SIG-M5 treated with dmso at 0.1 percent for 504 hours (cell line): ENCODE data around the gene C20orf202.
A peak's percentile ranks its signal among the peaks of the same experiment; 100 is the strongest.

Experiments used
- DNase-seq: peaks from one replicate; lab custom pipeline; 2025; ENCODE audit not compliant: unreplicated experiment; lab: John Stamatoyannopoulos, UW

C20orf202 gene

GRCh38 chr20:1202762-1203504, at the start of gene C20orf202:
C20orf202 (plus strand) TSS chr20:1203454; CDS start chr20:1203586, 132 bp downstream.
- no peak for DNase-seq

- no peak for DNase-seq
Observed at GRCh38 chr20:1154226-1154625, 49.0 kb upstream of the C20orf202 start.

- DNase-seq, result no peak
Observed at GRCh38 chr20:1154691-1155090, 48.6 kb upstream of the C20orf202 start.

DNA sequence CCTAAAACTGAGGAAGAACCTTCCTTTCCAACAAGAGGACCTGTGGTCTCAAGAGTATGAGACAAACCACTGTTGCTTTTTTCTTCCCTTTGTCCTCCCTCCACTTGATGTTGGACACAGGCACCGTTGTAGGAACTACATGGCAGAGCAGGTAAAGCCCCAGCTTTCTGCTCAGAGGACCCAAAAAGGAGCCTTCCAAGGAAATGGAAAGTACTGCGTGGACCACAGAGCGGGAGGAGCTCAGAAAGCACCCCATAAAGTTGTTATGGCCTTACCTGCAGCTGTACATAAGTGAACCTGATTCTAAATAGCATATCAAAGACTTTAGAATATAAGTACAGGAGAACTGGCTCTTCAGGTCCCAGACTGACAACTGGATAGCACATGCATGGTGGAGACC, 47.9 kb upstream of the C20orf202 start:
- no peak for DNase-seq

DNA sequence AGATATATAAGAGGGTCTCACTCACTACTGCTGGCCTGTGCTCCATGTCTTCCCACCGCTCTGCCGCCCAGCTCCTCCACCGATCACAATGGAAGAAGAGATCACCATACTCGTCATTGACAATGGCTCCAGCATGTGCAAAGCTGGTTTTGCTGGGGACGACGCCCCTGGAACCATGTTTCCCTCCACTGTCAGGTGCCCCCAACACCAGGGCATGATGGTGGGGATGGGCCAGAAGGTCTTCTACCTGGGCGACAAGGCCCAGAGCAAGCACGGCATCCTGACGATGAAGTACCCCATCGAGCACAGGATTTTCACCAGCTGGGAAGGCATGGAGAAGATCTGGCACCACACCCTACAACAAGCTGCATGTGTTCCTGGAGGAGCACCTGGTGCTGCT, 42.8 kb upstream of the C20orf202 start:
- no peak for DNase-seq

- no peak for DNase-seq
Observed at GRCh38 chr20:1160991-1161390, 42.3 kb upstream of the C20orf202 start.

GRCh38 chr20:1163105-1163504, 40.1 kb upstream of the C20orf202 start:
- no peak for DNase-seq

GRCh38 chr20:1163653-1164052, 39.6 kb upstream of the C20orf202 start:
- no peak for DNase-seq

DNA sequence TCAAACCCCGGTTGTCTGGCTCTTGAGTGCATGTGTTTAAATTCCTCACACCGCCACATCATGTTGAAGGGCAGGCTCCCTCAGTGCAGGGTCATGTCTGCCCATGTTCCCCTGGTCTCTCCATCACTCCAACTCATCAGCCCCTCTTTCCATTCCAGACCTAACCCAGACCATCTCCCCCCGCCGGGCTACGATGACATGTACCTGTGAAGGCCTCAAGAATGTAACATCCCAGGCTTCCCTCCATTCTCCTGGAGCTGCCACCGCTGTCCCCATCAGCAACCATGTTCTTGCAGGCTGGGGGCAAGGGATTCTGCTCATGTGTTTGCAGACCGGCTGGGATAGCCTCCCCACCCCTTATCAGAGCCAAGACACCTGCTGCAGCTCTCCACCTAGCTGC, 38.4 kb upstream of the C20orf202 start:
- no peak for DNase-seq

DNA sequence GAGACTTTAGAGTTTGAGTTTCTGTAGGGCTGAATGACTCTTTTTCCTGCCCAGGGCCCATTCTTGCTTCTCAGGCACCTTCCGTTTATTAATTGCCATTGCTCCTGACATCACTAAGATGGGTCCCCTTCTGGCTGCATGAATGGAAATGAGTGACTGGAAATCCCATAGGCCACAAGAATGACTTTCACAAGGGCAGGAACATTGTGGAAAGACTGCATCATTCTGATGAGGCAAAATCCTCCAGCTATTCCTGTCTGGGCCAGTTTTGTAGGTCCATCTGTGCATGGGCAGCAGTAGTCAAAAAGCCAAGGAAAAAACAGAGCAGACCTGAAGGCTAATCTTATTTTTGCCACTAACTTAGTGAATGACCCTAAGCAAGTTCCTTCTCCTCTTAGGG, 37.7 kb upstream of the C20orf202 start:
- DNase-seq, result no peak

- DNase-seq, result peak; percentile 62
Observed at GRCh38 chr20:1165941-1166340, 37.3 kb upstream of the C20orf202 start.

- DNase-seq, result no peak
Observed at GRCh38 chr20:1166948-1167720, 36.1 kb upstream of the C20orf202 start.

DNA sequence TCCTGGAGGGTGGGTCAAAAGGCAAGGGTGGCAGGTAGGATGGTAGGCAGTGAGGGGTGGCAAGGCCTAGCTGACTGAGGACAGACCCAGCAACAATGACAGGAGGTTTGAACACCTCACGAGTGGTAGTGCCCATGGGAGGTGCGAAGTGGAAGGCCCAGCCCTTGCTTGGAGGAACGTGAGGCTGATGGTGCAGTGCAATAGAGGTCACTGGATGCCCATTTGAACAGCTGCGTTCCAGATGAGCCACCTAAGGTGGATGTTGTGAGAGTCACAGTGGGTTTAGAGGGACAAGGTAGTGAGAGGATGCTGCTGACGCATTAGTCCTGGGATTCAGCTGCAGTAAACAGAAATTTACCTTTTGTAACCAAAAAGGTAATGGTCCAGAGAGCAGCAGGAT, 34.0 kb upstream of the C20orf202 start:
- no peak for DNase-seq

- DNase-seq, result no peak
Observed at GRCh38 chr20:1171461-1172093, 31.7 kb upstream of the C20orf202 start.

DNA sequence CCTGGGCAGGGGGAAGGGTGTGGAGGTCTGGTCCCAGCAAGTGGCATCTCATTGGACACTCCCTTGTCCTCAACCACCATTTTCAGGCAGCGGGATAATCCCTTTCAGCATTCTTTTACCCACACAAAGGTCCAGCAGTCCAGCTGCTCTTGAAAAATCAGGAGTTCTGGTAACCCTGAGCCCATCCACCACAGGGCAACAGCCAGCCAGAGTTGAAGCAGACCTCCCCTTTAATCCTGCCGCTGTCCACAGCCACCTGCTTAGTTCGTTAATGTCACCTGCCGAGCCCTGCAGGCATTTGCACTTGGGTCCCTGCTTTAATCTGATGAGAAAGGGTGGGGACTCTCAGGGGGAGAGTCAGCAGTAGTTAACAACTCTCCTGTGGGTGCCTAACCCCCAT, 29.6 kb upstream of the C20orf202 start:
- no peak for DNase-seq

DNA sequence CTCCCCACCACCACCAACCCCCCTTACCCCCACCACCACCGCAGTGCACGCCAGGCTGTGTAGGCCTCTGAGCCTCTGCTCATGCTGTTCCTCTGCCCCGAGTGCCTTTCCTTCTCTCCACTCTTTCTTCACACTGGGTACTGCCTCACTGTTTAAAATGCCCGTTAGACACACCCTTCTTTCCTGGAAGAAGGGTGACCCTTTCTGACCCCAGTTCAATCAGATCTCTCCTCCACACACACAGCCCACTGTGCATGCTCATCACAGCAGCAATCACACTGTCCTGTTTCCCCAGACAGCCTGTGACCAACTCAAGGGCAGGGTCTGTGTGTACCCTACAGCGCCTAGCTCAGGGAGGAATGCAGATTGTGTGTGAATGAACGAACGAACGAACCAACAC, 28.5 kb upstream of the C20orf202 start:
- no peak for DNase-seq

DNA sequence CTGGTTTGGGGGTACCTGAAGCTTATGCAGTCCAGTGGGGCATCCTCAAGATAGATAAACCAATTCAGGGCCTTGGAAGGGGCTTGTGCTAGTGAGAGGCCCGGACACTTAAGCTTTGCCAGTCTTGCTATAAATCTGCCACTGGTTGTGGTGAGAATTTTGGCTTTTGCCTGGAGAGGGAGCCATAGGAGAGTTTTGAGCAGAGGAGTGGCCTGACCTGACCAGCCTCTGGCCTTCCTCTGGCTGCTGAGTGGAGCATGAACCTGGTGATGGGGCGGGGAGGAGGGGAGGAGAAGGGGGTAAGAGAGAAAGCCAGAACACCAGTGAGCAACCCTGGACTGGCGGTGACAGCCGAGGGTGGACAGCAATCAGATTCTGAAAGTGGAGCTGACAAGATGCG, 25.6 kb upstream of the C20orf202 start:
- no peak for DNase-seq

DNA sequence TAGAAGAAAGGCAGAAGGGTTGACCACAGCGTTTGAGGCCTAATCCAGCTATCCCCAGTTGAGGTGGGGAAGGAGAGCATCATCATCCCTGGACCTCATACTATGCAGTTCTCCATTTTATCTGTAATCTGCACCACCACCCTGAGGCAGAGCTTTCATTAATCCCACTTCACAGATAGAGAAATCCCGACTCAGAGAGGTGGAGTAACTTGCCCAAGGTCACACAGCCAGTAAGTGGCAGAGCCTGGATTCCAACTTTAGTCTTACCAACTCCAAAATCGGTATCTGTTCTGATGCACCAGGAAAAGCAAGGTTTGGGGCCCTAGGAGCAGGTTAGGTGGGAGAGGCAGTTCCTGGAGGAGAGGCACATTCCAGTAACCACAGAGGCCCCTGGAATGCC, 25.2 kb upstream of the C20orf202 start:
- DNase-seq, result no peak

DNA sequence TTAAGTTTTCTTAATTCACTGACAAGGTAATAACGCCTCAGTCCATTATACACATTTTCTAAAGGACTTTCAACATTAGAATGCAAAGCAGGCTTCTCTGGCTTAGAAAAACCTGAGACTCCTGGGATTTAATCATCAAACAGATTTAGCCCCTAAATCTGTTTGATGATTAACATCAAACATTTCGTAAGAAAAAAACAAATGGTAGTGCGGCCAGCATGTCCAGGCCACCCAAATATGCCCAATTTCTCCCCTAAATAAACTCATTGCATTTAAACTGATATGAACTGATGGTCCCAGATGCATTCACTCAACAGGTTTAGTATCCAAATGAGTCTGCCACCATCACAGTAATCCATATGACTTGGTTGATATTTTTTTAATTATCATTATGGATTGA, 24.6 kb upstream of the C20orf202 start:
- DNase-seq, result no peak

DNA sequence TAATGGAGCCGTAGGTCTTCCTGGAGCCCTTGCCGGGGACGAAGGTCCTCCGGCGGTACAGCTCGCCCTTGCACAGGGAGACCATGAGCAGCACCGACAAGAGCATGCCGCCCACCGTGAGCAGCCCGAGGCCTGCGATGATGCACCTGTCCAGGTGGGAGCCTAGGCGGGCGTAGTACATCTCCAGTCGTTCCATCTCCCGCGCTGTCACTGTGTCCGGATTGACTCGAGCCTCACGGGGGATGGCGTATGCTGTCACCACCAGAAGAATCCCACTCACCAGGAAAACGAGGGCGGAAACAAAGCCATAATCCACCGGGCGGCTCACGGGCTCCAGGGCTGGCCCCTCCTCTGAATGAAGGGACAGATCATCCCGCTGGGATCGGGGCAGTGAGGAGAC, 22.3 kb upstream of the C20orf202 start:
- no peak for DNase-seq

DNA sequence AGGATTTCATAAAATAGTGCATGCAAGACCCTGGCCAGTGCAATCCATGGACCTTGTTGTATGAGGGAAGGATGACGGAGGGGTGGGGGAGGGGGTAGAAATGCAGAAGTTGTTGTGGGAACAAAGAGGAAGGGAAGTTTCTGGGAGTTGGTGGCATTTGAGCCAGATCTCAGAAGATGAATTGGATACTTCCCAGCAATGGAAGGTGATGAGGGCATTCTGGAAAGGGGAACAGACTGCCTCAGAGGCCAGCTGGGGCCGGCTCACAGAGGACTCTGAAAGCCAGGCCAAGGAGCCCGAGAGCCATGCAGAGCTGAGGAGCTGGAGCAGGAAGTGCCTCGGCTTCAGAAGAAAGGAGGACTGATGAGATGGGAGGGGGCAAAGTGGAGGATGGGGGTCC, 21.1 kb upstream of the C20orf202 start:
- DNase-seq, result no peak

DNA sequence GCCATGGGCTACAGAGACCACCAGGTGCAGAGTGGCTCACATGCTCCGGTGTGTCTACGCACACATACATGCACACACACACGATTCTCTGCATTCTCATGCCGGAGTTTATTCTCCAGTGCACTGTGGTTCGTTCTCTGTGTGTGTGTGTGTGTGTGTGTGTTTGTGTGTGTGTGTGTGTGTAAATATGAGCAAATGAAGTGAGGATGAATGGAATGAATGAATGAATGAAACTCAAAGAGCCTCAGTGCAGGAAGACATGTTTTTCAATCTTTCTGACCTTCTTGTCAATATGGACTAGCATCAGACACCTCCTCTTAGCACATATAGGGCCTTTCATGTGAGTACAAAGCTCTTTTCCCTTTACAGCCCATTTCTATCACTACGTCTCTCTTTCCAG, 20.1 kb upstream of the C20orf202 start:
- no peak for DNase-seq
